NCI-H128 (cell line): ENCODE results near the gene KCTD10.

Experiments
- DNase-seq: peaks from one replicate; lab custom pipeline; 2025; ENCODE audit not compliant: unreplicated experiment; lab: John Stamatoyannopoulos, UW

Gene KCTD10

DNA sequence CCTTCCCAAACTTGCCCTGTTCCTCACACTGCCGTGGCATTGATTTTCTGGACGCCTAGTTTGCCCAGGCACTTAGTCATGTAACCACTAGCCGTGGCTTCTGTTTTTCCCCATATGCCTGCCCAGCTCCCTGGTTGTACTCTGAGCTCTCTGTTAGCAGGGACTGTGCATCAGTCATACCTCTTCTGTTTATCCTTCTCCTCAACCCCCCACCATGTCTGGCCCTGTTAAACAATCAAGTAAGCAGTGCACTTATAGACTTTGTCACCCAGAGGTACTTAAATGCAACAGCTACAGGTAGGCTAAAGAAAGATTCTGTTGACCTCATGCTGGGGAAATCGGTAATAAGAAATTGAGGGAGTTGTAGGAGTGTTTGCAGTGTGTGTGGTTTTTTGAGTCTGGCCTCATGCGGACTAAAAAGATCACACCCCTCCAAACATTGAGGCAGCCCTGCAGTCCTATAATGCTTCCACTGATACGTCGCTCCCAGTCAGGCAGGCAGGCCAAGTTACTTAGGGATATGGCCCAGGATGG is 17.3 kb upstream of the KCTD10 start:
- DNase-seq, result no peak

DNA sequence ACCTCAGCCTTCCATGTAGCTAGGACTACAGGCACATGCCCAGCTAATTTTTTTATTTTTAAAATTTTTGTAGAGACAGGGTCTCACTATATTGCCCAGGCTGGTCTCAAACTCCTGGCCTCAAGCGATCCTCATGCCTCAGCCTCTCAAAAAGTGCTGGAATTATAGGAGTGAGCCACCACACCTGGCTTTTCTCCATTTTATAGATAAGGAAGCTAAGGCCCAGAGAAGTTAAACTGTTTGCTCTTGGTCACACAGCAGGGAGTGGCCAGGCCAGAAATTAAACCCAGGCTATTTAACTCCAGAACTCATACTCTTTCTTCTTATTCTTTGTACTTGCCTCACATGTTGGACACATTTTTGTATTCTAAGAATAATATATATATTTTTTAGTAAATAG is 16.8 kb upstream of the KCTD10 start:
- DNase-seq, result no peak

DNA sequence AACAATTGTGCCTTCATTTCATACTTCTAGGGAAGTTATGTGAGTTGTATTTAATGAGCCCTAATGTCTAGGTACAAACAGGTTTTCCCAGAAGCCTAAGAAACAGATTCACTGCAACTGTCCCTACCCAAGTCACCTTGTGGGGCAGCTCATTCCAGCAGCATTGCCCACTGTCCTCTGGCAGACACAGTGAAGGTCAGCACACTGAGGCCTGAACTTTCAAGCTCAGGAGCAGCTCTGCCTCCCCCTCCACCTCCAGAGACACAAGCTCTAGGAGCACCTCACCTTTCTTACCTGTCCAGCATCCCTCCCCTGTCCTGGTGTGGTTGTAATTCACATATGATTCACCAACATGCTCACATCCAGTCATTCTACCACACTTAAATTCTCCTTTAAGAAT is 16.0 kb upstream of the KCTD10 start:
- no peak for DNase-seq

DNA sequence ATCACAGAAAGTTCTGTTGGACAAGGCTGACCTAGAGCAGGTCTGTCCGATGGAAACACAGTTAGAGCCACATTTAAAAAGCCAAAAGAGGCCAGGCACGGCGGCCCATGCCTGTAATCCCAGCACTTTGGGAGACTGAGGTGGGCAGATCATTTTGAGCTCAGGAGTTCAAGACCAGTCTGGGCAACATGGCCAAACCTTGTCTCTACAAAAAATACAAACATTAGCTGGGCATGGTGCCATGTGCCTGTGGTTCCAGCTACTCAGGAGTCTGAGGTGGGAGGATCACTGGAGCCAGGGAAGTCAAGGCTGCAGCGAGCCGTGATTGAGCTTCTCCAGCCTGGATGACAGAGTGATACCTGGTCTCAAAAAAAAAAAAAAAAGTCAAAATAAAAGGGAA is 15.3 kb upstream of the KCTD10 start:
- no peak for DNase-seq

DNA sequence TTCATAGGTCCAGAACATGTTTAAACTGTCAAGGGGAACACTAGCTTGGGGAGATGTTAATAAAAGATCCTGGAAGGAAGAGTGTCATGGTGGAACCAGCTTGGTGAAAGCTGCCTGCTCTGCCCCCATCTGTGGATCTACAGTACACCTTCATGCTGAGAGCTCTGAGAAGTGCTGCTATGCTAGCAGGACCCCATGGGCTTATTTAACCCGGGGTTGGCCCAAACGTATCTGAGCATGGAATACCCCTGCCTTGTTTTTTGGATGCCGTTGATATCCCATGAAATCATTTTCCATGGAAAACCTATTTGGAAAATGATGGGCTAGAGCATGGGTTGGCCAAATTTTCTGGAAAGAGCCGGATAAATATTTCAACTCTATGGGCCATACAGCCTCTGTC is 14.6 kb upstream of the KCTD10 start:
- no peak for DNase-seq

DNA sequence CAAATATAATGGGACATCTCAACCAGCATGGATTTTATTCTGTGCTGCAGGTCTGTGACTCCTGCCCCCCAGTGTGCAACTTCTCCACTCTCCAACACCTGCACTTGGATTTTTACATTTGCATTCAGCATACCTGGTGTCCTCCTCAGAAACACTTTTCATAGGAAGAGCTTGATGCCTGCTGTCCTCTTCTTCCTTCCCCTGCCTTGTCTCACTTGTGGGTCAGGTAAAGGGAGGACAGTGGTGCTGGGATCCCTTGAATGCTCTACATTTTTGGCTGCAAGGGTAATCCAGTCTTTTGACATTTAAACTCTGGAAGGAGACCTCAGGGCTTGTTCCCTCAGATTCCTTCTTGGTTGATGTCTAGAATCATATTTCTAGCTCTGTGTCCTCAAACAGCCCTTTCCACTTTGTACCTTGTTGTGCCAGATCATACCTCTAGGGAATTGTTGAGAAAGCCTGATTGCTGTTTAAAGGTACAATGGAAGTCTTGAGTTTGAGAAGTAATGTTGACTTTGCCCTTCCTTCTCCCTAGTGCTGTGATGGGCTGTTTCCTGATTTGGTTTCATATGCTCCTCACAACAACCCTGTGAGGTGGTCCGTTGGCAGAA is 13.0 kb upstream of the KCTD10 start:
- DNase-seq, result no peak

DNA sequence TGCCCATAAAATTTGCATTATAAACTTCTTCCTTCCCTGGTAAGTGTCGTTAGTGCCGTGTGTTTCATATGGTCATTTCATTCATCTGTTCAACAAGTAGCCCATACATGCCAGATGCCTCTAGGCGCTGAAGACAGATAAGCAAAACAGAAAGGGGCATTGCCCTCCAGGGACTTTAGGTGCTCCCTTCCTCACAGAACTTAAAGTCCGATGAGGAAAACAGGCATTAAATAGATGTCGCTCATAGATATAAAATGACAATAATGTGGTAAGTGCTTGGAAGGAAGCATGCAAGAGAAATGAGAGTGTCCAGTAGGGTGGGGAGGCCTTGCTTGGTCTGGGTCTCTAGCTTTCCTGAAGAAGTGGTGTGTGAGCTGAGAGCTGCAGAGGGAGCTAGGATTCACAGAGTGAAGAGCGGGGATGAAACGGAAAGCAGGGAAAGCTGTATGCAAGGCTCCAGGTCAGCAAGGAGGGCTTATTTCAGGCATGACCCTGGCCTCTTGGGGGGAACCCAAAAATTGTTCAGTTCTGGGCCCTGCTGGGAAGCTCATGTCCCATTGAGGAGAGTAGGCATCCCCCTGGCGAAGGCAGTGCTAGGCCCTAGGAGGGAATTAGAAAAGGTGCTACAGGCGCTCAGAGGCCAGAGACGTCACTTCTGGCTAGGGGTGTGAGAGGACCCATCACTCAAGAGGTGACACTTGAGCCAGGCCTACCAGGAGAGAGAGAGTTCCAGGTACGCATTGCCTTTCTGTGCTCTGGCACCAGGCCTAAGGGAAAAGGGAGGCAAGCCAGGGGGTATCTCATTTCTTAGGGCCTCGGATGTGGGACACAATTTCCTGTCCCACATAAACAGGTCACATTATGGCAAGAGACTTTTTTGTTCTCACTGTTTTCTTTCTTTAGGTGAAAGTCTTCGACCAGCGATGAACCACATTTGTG is 12.2 kb upstream of the KCTD10 start:
- no peak for DNase-seq

DNA sequence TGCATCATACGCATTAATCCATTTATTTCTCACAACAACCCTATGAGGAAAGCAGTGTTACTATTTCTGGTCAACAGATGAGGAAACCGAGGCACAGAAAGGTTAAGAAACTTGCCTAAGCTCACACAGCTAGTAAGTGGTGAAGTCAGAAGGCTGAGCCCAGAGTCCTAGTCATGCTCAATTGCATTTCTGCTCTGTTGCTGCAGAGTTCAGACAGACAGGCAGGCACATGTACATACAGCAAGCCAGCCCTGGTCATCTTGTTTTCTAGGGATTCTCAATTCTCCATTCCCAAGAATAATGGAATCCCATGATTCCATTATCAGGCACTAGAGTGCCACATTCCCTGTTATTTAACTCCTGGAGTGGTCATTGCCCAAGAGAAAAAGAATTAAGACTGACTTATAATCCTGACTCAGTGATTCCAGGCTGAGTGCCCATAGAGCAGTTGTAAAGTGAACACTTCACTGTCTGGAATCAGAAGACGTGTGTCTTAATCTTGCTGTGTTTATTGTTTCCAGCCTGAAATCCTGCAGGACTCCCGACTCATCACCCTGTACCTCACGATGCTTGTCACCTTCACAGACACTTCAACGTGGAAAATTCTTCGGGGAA is 11.1 kb upstream of the KCTD10 start:
- DNase-seq, result no peak

DNA sequence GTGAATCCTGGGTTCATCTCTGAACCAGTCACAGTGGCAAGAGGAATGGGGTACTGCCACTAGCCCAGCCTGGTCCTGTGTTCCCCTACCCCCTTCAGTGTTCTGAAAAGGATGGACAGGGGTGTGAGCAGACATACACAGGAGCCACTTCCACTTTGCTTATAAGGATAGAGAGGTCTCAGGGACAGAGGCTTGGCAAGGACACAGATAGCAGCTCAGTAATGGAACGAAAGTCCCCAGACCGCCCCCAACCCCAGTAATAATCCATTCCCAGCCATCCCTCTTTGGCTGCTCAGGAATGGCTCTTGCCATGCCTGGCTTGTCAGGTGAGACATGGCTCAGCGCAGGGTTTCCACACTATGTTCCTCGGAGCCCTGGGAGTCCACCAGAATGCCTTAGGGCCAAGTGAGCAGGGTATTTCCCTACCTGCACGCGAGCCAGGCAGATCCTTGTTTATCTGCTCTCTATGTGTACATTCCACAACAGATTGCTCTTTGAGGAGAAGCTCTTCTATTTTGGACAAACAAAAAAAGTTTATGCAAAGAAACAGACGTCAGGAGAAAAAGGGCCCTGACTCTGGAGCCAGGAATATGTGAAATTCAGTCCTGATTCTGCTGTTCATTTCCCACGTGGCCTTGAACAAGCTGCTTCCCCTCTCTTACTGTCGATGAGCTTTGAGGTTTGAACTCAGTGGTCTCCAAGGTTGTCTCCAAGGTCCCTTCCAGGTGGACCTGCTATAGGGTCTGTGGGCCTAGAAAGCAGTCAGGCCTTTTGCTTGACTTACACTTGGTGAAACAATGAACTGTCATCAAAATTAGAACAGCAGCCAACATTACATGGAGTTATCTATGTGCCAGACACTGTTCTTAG is 10.3 kb upstream of the KCTD10 start:
- DNase-seq, result no peak

DNA sequence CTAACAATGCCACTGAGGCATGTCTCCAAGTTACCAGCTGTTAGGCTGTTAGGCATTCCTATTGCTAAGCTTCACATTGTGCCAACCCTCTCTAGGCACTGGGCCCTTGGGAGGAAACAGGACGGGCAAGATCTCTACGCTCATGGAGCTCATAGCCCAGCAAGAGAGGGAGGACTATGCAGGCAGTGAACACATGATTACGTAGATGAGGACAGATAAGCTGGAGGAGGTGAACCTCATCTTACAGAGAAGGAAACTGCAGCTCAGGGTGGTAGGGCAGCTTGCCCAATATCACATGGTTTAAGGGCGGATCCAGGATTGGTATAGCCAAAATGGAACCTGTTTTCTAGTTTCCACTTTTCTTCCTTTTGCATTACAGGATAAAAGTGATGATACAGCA is 8.1 kb upstream of the KCTD10 start:
- no peak for DNase-seq

DNA sequence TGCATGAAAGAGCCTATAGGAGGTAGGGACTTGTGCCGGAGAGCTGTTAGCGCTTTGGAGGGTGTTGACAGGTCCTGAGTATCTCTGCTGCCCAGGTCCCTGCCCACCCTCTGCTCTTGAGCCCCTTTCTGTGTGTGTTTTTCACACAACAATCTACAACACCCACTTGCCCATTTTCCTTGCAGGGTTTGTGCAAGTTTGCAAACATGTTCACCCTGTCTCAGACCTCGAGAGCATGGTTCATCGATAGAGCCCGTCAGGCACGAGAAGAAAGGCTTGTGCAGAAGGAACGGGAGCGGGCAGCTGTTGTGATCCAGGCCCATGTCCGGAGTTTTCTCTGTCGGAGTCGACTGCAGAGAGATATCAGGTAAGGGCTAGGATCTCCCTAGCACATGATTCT is 6.2 kb upstream of the KCTD10 start:
- no peak for DNase-seq

DNA sequence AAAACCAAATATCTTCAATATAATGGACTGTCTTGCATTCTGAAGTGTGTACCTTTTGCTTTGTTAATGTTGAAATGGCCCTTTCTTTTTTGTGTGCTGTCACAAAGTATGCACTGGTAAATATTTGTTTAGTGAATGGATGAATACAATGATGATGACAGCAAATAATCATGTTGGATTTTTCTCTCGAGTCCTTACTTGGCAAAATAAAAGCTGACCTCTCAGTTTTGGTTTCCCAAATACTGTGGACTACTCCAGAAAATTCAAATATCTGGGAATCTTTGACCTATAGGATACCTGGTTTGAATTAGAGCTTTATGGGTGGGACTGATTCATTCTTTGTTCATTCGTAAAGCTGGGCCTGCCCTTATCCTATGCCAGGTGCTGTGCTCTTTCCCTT is 5.8 kb upstream of the KCTD10 start:
- DNase-seq, result no peak

DNA sequence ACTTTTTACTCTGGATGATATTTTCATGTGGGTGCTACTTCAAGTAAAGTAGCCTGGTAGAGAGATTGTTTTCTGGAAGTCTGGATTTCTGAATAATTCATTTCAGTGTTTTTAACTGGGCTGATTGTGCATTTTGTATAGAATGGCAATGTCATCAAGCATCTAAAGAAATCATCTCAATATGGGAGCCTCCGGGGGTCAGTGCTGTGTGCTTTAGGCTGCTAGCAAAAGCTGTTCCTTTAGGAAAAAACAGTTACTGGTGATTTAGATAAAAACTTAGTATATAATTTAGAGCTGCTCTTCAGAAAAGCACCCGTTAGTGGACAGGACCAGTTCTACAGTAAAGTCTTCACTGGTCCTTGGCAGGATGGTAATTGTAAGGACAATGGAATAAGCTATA is 5.4 kb upstream of the KCTD10 start:
- DNase-seq, result no peak

DNA sequence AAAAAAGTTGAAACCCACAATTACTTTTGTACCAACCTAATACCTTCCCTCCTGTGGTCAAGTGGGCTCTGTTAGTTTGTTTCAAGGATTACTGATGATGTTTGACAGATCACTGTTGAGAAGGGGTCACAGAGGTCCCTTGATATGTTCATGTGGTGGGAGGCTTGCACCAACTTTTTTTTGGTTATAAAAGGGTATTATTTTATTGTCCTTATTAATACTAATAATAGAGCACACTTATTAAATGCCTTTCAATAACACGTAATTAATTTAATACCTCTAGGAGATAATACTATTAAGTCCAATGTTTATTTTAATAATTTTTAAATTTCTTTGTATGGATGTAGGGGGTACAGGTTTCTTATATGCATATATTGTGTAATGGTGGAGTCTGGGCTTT is 4.8 kb upstream of the KCTD10 start:
- DNase-seq, result no peak

DNA sequence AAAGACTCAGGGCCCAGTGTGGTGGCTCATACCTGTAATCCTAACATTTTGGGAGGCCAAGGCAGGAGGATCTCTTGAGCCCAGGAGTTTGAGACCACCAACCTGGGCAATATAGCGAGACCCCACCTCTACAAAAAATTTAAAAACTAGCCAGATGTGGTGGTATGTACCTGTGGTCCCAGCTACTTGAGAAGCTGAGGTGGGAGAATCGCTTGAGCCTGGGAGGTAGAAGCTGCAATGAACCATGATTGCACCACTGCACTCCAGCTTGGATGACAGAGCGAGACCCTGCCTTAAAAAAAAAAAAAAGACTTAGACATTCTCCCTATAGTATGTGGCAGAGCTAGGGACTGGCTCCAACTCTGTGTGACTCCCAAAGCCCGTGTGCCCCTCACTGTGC is 3.3 kb upstream of the KCTD10 start:
- DNase-seq, result no peak

DNA sequence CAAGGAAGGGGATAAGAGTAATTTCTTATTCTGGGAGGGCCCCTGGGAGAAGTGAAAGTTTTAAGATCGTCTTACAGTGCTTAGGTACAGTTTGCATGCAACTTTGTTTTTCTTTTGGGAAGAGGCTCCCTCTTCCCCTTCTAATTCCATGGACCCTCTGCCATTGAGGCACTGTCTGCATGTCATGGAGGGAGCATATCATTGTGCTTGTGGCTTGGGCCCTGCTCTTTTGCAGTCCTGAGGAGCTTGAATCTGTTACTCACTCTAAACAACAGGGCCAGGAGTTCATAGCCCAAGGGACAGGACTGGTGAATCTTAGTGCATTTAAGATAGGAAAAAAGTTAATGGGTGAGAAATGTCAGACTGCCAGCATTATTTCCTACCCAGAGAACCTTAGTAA is 2.7 kb upstream of the KCTD10 start:
- no peak for DNase-seq

DNA sequence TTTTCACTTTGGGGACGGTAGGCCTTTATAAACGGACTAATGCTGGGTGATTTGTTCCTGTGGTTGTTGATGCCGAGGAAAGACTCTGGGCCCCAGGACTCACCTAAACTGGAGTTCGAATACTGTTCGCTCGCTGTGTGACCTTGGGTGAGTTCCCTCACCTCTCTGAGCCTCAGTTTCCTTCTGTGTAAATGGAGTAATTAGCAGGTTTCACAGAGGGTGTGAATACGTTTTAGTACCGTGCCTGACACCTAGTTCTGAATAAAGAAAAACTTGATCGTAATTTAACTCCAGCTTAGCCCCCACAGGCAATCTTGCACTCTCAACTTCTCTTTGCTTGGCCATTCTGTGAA is 839 bp upstream of the KCTD10 start:
- DNase-seq, result no peak

DNA sequence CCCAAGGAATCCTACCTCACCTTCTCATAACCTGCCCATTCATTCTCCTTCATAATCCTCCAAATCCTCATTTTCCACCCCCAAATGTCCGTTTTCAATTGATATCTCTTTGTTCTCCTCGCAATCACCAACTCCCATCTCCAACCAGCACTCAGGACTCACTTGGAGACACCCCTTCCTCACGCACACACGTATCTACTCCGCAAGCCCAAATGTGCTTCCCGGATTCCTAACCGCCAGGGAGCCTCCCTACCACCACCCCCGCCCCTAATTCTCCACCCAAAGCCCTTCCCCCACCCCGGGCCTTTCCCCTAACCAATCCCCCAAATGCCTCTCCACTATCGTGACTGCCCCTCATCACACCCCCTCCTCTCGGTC is 304 bp downstream of the KCTD10 start:
- no peak for DNase-seq

DNA sequence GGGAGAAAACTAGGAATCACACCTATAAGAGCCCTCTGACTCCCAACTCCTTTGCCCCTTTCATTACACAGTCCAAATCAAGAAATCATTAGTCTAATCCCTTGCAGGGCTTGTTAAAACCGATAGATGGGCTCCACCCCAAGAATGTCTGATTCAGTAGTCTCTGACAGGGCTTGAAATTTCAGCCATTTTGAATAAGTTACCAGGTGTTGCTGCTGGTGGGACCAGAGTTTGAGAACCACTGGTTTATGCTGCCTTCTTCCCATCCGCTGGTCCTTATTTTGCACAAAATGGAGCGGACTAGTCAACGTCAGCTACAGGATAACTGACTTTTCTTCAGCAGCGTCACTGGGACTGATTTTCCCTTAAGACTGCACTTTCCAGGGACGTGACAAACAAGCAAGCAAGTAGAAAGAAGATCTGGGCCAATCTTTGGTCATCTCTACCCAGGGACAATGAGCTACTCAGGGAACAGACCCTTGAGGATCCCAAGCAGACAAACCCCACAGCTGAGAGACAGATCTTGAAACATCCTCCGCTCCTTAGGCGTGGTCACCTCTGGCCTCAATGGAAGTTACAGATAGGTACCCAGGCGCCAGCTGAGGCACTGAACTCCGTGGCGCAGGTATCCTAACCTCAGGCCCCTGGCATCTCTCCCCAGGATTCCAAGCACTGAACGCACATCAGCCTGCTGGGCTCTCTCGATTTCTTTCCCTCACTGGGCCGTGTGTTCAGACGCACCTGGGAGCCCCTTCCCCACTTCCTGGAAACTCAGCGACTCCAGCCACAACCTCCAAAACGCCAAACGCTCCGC is 900 bp downstream of the KCTD10 start:
- no peak for DNase-seq

DNA sequence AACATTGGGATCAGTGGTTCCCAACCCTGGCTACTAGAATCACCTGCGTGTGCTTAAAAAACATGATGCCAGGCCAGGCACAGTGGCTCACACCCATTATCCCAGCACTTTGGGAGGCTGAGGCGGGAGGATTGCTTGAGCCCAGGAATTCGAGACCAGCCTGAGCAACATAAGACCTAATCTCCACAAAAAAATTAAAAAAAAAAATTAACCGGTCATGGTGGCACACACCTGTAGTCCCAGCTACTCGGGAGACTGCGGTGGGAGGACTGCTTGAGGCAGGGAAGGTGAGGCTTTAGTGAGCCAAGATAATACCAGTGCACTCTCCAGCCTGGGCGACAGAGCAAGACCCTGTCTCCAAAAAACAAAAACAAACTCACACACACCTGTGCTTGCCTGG is 2.0 kb downstream of the KCTD10 start:
- no peak for DNase-seq
